ENCODE data around the gene STS.

Gene STS, protein sequence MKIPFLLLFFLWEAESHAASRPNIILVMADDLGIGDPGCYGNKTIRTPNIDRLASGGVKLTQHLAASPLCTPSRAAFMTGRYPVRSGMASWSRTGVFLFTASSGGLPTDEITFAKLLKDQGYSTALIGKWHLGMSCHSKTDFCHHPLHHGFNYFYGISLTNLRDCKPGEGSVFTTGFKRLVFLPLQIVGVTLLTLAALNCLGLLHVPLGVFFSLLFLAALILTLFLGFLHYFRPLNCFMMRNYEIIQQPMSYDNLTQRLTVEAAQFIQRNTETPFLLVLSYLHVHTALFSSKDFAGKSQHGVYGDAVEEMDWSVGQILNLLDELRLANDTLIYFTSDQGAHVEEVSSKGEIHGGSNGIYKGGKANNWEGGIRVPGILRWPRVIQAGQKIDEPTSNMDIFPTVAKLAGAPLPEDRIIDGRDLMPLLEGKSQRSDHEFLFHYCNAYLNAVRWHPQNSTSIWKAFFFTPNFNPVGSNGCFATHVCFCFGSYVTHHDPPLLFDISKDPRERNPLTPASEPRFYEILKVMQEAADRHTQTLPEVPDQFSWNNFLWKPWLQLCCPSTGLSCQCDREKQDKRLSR
- 3.7 to 5.2 (median 4.4) reads per million in 3 donors for total RNA-seq

DNA sequence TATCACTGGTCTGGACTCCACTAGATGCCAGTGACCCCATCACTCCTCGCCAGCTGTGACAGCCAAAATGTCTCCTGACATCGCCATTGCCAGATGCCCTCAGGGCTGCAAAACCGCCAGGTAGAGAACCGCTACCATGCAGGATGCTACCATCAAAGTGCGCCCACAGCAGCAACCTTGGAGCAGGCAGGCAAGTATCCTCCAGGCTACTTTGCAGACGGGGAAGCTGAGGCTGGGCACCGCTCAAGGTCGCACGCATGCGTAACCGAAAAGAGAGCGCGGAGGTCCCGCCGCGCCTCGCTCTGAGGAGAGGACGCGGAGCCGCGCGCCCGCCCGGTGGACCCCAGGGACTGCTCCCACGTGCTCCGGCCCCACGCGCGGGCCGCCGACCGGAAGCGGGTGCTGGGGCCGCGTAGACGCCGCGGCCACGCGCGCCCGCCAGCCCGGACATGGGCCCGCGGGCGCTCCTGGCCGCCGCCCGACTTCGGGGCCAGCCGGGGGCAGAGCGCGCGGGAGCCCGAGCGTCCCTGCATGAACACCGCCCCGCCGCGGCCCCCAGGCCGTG, at the start of gene STS:
STS (plus strand) TSS at position 300 of the 565 bp plus-strand sequence. CDS start 105,488 bp downstream, outside the sequence.
- Histone ChIP-seq H3K36me3 (ENCODE audit: control insufficient read depth, insufficient read depth, low read length) (no peaks in the 10 kb centered on the region), H3K27me3 (replicated peaks; ENCODE audit: control insufficient read depth, insufficient read depth, low read length, poor library complexity, severe bottlenecking) (no peaks in the 10 kb centered on the region), H3K9me3 (ENCODE audit: control insufficient read depth, low read length) (no peaks in the 10 kb centered on the region), H3K27ac (ENCODE audit: insufficient read depth, low read length, poor library complexity, severe bottlenecking) (peak within 1 kb of the TSS; percentile 68), H3K4me3 (ENCODE audit: insufficient read depth, low read depth, low read length, poor library complexity, severe bottlenecking) (peak within 1 kb of the TSS; percentile 92), H3K4me1 (ENCODE audit: control insufficient read depth, insufficient read depth, low read length, poor library complexity, severe bottlenecking) (peaks cover 5% of the 10 kb centered on the region)
- DNase-seq, result peak in 1 of 3 donors; percentile 33

DNA sequence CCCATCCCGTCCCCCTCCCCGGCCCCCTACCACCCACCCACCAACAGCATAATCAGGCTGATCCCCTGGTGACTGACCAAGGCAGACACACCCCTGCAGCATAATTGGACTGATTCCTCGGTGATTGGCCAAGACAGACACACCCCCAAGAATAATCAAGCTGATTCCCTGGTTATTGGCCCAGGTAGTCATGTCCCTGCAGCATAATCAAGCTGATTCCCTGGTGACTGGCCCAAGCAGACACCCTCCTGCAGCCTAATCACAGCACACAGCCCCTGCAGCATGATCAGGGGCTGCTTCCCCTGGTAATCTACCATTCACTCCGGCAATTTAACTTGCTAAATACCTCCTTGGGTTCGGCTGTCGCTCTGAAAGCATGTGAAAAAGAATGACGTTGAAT, 47.5 kb upstream of the STS start:
- no peaks in the 10 kb centered on the region for H3K27me3 ChIP-seq (replicated peaks; ENCODE audit: control insufficient read depth, insufficient read depth, low read length, poor library complexity, severe bottlenecking)
- H3K36me3 ChIP-seq (ENCODE audit: control insufficient read depth, insufficient read depth, low read length), result peaks cover 8% of the 10 kb centered on the region

DNA sequence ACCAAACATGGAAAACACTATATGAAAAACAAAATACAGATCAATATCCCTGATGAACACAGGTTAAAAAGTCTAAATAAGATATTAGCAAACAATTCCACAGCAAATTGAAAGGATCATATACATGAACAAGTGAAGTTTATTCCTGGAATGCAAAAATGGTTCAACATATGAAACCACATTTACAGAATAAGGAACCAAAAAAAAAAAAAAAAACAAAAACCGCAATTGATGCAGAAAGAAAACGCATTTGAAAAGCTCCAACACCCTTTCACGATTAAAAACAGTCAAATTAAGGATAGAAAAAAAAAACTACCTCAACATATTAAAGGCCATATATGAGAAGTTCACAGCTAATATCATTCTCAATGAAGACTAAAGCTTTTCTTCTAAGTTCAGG, 45.4 kb upstream of the STS start:
- no peaks in the 10 kb centered on the region for H3K4me1 ChIP-seq (ENCODE audit: control insufficient read depth, insufficient read depth, low read length, poor library complexity, severe bottlenecking)
- H3K27ac ChIP-seq (ENCODE audit: insufficient read depth, low read length, poor library complexity, severe bottlenecking), result no peak overlapping the region
- no peaks in the 10 kb centered on the region for H3K27me3 ChIP-seq (replicated peaks; ENCODE audit: control insufficient read depth, insufficient read depth, low read length, poor library complexity, severe bottlenecking)
- DNase-seq, result no peak
- peaks cover 4% of the 10 kb centered on the region for H3K36me3 ChIP-seq (ENCODE audit: control insufficient read depth, insufficient read depth, low read length)
- no peaks in the 10 kb centered on the region for H3K9me3 ChIP-seq (ENCODE audit: control insufficient read depth, low read length)
- no peak overlapping the region for H3K4me3 ChIP-seq (ENCODE audit: insufficient read depth, low read depth, low read length, poor library complexity, severe bottlenecking)

More for the DNA sequence above, 47.5 kb upstream of the STS start:
- DNase-seq, result no peak
- Histone ChIP-seq H3K9me3 (ENCODE audit: control insufficient read depth, low read length) (no peaks in the 10 kb centered on the region), H3K4me3 (ENCODE audit: insufficient read depth, low read depth, low read length, poor library complexity, severe bottlenecking) (no peak overlapping the region), H3K27ac (ENCODE audit: insufficient read depth, low read length, poor library complexity, severe bottlenecking) (no peak overlapping the region), H3K4me1 (ENCODE audit: control insufficient read depth, insufficient read depth, low read length, poor library complexity, severe bottlenecking) (no peaks in the 10 kb centered on the region)

DNA sequence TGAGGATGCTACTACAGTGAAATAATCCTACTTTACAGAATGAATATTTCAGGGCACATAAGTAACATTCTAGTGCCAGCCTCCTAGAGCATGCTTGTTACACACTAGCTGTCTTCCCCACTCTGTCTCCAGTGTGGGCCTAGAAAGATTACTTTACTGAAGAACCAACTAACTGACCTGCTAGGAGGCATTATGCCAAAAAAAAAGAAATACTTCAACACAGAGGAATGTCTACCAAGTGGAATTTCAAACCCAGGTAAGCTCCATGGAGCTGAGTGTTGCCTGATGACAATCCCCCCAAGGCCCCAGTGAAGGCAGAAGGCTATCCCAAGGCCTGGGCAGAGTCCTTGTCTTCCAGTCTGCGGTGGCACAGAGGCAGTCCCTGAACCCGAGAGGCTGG, 40.9 kb upstream of the STS start:
- no peak for DNase-seq
- no peak overlapping the region for H3K4me3 ChIP-seq (ENCODE audit: insufficient read depth, low read depth, low read length, poor library complexity, severe bottlenecking)
- no peak overlapping the region for H3K27ac ChIP-seq (ENCODE audit: insufficient read depth, low read length, poor library complexity, severe bottlenecking)
- no peaks in the 10 kb centered on the region for H3K4me1 ChIP-seq (ENCODE audit: control insufficient read depth, insufficient read depth, low read length, poor library complexity, severe bottlenecking)
- H3K27me3 ChIP-seq (replicated peaks; ENCODE audit: control insufficient read depth, insufficient read depth, low read length, poor library complexity, severe bottlenecking), result no peaks in the 10 kb centered on the region
- no peaks in the 10 kb centered on the region for H3K36me3 ChIP-seq (ENCODE audit: control insufficient read depth, insufficient read depth, low read length)
- H3K9me3 ChIP-seq (ENCODE audit: control insufficient read depth, low read length), result no peaks in the 10 kb centered on the region

DNA sequence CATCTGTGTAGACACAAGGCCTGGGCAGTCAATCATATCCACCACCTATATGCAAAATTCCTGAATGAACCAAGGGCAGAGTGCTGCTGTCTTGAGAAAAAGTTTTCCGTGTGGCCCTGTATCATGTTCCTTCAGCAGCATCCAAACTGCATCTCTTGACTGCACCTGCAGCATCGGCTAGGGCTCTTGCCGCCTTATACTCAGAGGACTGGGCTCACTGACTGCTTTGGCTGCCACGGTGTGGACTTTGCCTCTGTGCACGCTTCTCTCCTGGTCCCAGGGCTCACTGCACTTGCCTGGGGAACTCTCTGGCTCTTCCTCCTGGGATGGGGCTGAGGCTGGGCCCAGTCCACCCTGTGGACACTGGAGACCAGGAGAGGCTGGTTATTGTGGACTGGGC, 39.5 kb upstream of the STS start:
- no peak for DNase-seq
- Histone ChIP-seq H3K4me1 (ENCODE audit: control insufficient read depth, insufficient read depth, low read length, poor library complexity, severe bottlenecking) (no peaks in the 10 kb centered on the region), H3K4me3 (ENCODE audit: insufficient read depth, low read depth, low read length, poor library complexity, severe bottlenecking) (no peak overlapping the region), H3K9me3 (ENCODE audit: control insufficient read depth, low read length) (no peaks in the 10 kb centered on the region), H3K36me3 (ENCODE audit: control insufficient read depth, insufficient read depth, low read length) (no peaks in the 10 kb centered on the region), H3K27ac (ENCODE audit: insufficient read depth, low read length, poor library complexity, severe bottlenecking) (no peak overlapping the region), H3K27me3 (replicated peaks; ENCODE audit: control insufficient read depth, insufficient read depth, low read length, poor library complexity, severe bottlenecking) (no peaks in the 10 kb centered on the region)

DNA sequence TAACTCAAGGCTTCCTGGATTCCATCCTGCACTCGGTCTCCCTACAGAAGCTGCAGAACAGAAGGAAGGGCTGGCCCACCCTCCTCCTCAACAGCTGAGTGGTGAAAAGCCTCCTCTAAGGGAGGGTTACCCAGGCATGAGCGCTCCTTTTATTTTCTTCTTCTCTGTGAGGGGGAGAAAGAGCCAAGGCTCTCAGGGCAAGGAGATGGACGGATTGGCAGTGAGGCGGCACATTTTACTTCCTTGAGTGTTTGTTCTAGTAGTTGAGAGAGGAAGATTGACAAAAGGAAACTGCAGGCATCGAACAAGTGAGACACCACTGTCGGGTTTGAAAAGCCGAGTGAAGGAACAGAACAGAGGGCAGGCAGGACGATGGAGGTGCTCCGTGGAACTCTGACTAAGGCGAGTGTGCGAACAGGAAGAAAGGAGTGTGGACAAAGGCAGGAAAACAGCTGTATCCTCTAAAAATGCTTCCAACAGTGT, 38.4 kb upstream of the STS start:
- no peaks in the 10 kb centered on the region for H3K36me3 ChIP-seq (ENCODE audit: control insufficient read depth, insufficient read depth, low read length)
- no peak overlapping the region for H3K27ac ChIP-seq (ENCODE audit: insufficient read depth, low read length, poor library complexity, severe bottlenecking)
- H3K27me3 ChIP-seq (replicated peaks; ENCODE audit: control insufficient read depth, insufficient read depth, low read length, poor library complexity, severe bottlenecking), result no peaks in the 10 kb centered on the region
- no peak for DNase-seq
- H3K4me1 ChIP-seq (ENCODE audit: control insufficient read depth, insufficient read depth, low read length, poor library complexity, severe bottlenecking), result no peaks in the 10 kb centered on the region
- no peaks in the 10 kb centered on the region for H3K9me3 ChIP-seq (ENCODE audit: control insufficient read depth, low read length)
- H3K4me3 ChIP-seq (ENCODE audit: insufficient read depth, low read depth, low read length, poor library complexity, severe bottlenecking), result no peak overlapping the region

DNA sequence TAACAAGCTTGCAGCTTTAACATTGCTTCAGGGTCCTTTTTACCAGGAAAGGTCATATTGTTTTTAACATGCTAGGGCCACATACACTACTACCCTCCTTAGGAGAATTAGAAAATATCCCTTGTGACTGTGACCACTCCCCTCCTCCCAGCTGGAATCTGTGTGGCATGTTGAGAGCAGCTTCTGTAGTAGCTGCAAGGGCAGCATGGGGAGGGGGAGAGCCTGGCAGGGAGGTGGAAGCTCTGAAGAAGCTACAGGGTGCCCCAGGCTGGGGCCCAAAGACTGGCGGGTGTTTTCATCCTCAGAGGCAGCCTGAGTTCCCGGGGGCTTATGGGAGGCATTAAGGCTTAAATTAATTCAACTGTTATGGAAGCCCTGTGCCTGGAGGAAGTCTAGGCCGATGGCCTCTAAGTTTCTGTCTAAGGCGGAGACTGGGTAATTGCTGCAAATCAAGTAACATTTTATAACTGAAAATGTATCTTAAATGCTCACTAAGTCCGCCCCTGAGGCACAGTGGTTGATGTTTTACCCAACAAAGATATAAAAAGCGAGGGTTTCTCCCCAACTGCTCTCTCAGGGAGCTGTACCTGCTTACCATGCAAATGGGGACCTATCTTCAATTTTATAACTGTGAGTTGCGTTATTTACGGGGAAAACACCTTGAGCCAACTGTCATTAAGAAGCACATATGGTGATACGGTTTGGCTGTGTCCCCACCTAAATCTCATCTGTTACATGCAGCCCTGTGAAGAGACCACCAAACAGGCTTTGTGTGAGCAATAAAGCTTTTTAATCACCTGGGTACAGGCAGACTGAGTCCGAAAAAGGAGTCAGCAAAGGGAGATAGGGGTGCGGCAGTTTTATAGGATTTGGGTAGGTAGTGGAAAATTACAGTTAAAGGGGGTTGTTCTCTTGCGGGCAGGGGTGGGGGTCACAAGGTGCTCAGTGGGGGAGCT, 37.4 kb upstream of the STS start:
- Histone ChIP-seq H3K27ac (ENCODE audit: insufficient read depth, low read length, poor library complexity, severe bottlenecking) (no peak overlapping the region), H3K9me3 (ENCODE audit: control insufficient read depth, low read length) (no peaks in the 10 kb centered on the region), H3K27me3 (replicated peaks; ENCODE audit: control insufficient read depth, insufficient read depth, low read length, poor library complexity, severe bottlenecking) (no peaks in the 10 kb centered on the region), H3K36me3 (ENCODE audit: control insufficient read depth, insufficient read depth, low read length) (no peaks in the 10 kb centered on the region), H3K4me3 (ENCODE audit: insufficient read depth, low read depth, low read length, poor library complexity, severe bottlenecking) (no peak overlapping the region), H3K4me1 (ENCODE audit: control insufficient read depth, insufficient read depth, low read length, poor library complexity, severe bottlenecking) (no peaks in the 10 kb centered on the region)
- DNase-seq, result no peak

DNA sequence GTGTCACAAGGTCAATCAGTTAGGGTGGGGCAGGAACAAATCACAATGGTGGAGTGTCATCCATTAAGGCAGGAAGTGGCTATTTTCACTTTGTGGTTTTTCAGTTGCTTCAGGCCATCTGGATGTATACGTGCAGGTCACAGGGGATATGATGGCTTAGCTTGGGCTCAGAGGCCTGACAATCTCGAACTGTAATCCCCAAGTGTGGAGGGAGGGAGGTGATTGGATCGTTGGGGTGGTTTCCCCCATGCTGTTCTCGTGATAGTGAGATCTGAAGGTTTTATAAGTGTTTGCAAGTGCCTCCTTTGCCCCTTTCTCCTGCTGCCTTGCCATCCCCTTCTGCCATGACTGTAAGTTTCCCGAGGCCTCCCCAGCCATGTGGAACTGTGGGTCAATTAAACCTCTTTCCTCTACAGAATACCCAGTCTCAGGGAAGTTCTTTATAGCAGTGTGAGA, 36.7 kb upstream of the STS start:
- Histone ChIP-seq H3K27ac (ENCODE audit: insufficient read depth, low read length, poor library complexity, severe bottlenecking) (no peak overlapping the region), H3K4me3 (ENCODE audit: insufficient read depth, low read depth, low read length, poor library complexity, severe bottlenecking) (no peak overlapping the region), H3K4me1 (ENCODE audit: control insufficient read depth, insufficient read depth, low read length, poor library complexity, severe bottlenecking) (no peaks in the 10 kb centered on the region), H3K9me3 (ENCODE audit: control insufficient read depth, low read length) (no peaks in the 10 kb centered on the region), H3K36me3 (ENCODE audit: control insufficient read depth, insufficient read depth, low read length) (no peaks in the 10 kb centered on the region), H3K27me3 (replicated peaks; ENCODE audit: control insufficient read depth, insufficient read depth, low read length, poor library complexity, severe bottlenecking) (no peaks in the 10 kb centered on the region)
- DNase-seq, result no peak

DNA sequence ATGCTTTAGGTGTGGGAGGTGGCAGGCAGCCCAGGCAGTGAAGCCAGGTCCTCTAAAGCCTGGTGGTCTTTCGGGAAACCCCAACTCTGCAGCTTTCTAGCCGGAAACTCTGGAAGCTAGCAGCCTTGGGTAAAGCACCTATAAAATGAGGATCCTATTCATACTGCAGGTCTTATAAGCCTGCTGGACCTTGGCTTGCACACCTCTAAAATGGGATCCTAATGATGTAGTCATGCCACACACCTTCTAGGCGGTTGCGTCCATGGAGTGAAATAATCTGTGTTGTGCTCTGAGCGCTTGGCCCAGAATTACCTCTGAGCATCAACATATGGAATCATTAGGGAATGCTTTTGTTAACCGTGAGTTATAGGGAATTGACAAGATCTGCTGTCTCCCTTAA, 36.0 kb upstream of the STS start:
- H3K27me3 ChIP-seq (replicated peaks; ENCODE audit: control insufficient read depth, insufficient read depth, low read length, poor library complexity, severe bottlenecking), result no peaks in the 10 kb centered on the region
- no peak overlapping the region for H3K4me3 ChIP-seq (ENCODE audit: insufficient read depth, low read depth, low read length, poor library complexity, severe bottlenecking)
- H3K27ac ChIP-seq (ENCODE audit: insufficient read depth, low read length, poor library complexity, severe bottlenecking), result no peak overlapping the region
- H3K36me3 ChIP-seq (ENCODE audit: control insufficient read depth, insufficient read depth, low read length), result no peaks in the 10 kb centered on the region
- no peak for DNase-seq
- no peaks in the 10 kb centered on the region for H3K4me1 ChIP-seq (ENCODE audit: control insufficient read depth, insufficient read depth, low read length, poor library complexity, severe bottlenecking)
- H3K9me3 ChIP-seq (ENCODE audit: control insufficient read depth, low read length), result no peaks in the 10 kb centered on the region
